H1 (cell line): Measurements from ENCODE around the gene ZNF500. TPM values are rescaled to one million over a fixed set of nuclear protein-coding genes. Genes with fewer than 3 reads are reported as not detected.

Experiments
- CBX8 ChIP-seq: fragments of 300-800, 300-1000 bp; sonication (generic); IDR thresholded peaks from 2 replicates; pipeline ENCODE4 v1.7.1; 2016; ENCODE audit warnings: low read depth, low read length, borderline replicate concordance
- KDM4A ChIP-seq: IDR thresholded peaks from one replicate; pipeline ENCODE4 v1.7.1; 2012; ENCODE audit warnings: low read depth, mild to moderate bottlenecking, moderate library complexity, low read length, inconsistent platforms; ENCODE audit not compliant: severe bottlenecking
- NRF1 ChIP-seq: IDR thresholded peaks from 2 replicates; pipeline ENCODE4 v1.6.1; 2011; ENCODE audit warnings: mild to moderate bottlenecking, low read depth, low read length, improper control_type of control experiment
- POLR2A ChIP-seq, 2 experiments: IDR thresholded peaks; 1 replicate in 1 of 2; 2 replicates in 1 of 2; pipeline ENCODE4 v1.6.1; 2011; ENCODE audit warnings: low read depth in 2 of 2, low read length in 2 of 2, mild to moderate bottlenecking in 2 of 2; ENCODE audit errors: control extremely low read depth in 1 of 2
- POLR2AphosphoS5 ChIP-seq: IDR thresholded peaks from 2 replicates; pipeline ENCODE4 v1.6.1; 2011; ENCODE audit warnings: low read depth, low read length
- TCF12 ChIP-seq: IDR thresholded peaks from 2 replicates; pipeline ENCODE4 v1.6.1; 2011; ENCODE audit warnings: low read depth, mild to moderate bottlenecking, low read length
- polyA plus RNA-seq, 7 experiments: library from polyadenylated mRNA; depleted of rRNA in 3 of 7; stranded (reverse) in 5 of 7; unstranded in 2 of 7; fragments of >200 nt in 5 of 7; fragments of 200-250 nt in 2 of 7; gene quantifications; 1 replicate in 5 of 7; 2 replicates in 1 of 7; 4 replicates in 1 of 7; pipeline versions ENCODE4 v1.2.1 to v1.2.3, GENCODE V29; 2011 to 2013; ENCODE audit warnings: missing spikeins in 2 of 7, mixed read lengths in 2 of 7
- total RNA-seq: library from RNA; stranded (reverse); fragmentation: NEBNext Ultra II Directional; extraction: Animal tissue kit (Norgen Biotek cat#: 25700); gene quantifications from 2 replicates; pipeline ENCODE4 v1.2.1, GENCODE V29; 2021

ZNF500 gene
- total and polyA plus RNA-seq, 2 of the 8 experiments (the other 6 are each of a cell fraction or from before 2014, with no cell fraction given): 10.3 to 10.4 TPM

DNA sequence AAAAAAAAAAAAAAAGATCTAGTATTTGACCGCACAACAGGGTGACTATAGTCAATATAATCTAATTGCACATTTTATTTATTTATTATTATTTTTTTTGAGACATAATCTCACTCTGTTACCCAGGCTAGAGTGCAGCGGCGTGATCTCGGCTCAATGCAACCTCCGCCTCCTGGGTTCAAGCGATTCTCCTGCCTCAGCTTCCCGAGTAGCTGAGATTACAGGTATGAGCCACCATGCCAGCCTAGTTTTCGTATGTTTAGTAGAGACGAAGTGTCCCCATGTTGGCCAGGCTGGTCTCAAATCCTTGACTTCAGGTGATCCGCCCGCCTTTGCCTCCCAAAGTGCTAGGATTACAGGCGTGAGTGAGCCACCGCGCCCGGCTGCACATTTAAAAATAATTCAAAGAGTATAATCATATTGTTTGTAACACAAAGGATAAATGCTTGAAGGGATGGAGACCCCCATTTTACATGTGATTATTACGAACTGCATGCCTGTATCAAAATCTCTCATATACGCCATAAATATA lies 33.7 kb downstream of the ZNF500 start (continued):
- TF ChIP-seq NRF1: no peak
- TF ChIP-seq KDM4A: no peak
- TF ChIP-seq POLR2AphosphoS5: no peak
- TF ChIP-seq TCF12: no peak
- no peak for TF ChIP-seq POLR2A (IDR thresholded peaks at IDR 0.05; ENCODE audit: control extremely low read depth in 1 of 2, low read depth in 2 of 2, low read length in 2 of 2)
- TF ChIP-seq CBX8: no peak
